ENCODE measurements around the gene ELK4.
"Not testable (repeated sequence)": the region's sequence is repeated elsewhere in the genome, so short reads cannot be mapped to it uniquely, and the experiment has no call there.

The ELK4 gene

DNA sequence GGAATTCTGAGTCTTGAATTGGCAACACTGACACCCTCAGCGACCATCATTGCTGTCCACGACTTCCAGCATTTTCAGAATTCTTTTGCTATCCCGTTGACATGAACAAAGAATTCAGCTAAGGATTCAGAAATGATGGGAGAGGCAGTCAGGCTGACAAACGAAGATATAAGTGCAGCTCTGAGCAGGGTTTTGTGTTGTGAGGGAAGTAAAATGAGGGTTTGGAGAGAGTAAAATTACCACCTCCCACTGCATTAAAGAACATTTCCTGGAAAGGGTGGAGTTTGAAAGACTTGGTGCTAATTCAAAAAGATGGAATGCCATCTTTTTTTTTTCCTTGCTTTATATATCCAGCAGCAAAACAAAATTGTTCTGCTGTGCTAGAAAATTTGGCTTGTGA is 4.9 kb upstream of the ELK4 start:
- no peak overlapping the region for H3K4me3 ChIP-seq (ENCODE audit: low read depth, low read length)
- TF ChIP-seq, protein P1, sequence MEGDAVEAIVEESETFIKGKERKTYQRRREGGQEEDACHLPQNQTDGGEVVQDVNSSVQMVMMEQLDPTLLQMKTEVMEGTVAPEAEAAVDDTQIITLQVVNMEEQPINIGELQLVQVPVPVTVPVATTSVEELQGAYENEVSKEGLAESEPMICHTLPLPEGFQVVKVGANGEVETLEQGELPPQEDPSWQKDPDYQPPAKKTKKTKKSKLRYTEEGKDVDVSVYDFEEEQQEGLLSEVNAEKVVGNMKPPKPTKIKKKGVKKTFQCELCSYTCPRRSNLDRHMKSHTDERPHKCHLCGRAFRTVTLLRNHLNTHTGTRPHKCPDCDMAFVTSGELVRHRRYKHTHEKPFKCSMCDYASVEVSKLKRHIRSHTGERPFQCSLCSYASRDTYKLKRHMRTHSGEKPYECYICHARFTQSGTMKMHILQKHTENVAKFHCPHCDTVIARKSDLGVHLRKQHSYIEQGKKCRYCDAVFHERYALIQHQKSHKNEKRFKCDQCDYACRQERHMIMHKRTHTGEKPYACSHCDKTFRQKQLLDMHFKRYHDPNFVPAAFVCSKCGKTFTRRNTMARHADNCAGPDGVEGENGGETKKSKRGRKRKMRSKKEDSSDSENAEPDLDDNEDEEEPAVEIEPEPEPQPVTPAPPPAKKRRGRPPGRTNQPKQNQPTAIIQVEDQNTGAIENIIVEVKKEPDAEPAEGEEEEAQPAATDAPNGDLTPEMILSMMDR (IDR thresholded peaks at IDR 0.05; ENCODE audit: insufficient read depth, low read depth, low read length, missing control alignments): no peak
- DNase-seq (ENCODE audit: low read depth): no peak

GRCh38 chr1:205636138-205636530 is 4.3 kb upstream of the ELK4 start:
- DNase-seq (ENCODE audit: low read depth); H3K4me3 ChIP-seq (ENCODE audit: low read depth, low read length): not testable (repeated sequence)

GRCh38 chr1:205633421-205633976 is 1.7 kb upstream of the ELK4 start:
- DNase-seq (ENCODE audit: low read depth): no peak
- TF ChIP-seq, protein P1 (IDR thresholded peaks at IDR 0.05; ENCODE audit: insufficient read depth, low read depth, low read length, missing control alignments): no peak

DNA sequence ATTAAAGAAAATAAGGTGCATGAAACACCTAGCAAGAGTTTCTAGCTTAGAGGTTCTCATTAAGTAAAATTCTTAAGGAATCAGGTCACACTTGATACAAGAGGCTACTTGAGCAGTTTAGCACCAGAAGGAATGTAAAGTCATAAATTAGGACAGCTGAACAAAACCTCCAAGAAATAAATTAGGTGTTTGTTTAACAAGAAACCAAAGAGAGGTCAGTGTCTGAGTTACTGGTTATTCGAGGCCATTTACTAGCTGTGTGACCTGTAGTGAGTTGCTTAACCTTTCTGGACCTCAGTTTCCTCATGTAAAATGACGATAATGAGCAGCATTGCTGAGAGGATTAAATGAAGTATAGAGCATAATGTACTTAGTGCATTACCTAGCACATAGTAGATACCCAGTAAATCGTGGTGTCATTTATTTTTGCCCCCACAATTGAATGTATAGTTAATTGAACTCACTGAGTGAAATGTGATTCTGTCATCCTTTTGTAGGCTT is 908 bp upstream of the ELK4 start:
- DNase-seq (ENCODE audit: low read depth): no peak
- H3K4me3 ChIP-seq (ENCODE audit: low read depth, low read length): peak overlapping the region; percentile 74
- TF ChIP-seq, protein P1 (IDR thresholded peaks at IDR 0.05; ENCODE audit: insufficient read depth, low read depth, low read length, missing control alignments): no peak

More at GRCh38 chr1:205633421-205633976, 1.7 kb upstream of the ELK4 start:
- H3K4me3 ChIP-seq (ENCODE audit: low read depth, low read length): no peak overlapping the region

DNA sequence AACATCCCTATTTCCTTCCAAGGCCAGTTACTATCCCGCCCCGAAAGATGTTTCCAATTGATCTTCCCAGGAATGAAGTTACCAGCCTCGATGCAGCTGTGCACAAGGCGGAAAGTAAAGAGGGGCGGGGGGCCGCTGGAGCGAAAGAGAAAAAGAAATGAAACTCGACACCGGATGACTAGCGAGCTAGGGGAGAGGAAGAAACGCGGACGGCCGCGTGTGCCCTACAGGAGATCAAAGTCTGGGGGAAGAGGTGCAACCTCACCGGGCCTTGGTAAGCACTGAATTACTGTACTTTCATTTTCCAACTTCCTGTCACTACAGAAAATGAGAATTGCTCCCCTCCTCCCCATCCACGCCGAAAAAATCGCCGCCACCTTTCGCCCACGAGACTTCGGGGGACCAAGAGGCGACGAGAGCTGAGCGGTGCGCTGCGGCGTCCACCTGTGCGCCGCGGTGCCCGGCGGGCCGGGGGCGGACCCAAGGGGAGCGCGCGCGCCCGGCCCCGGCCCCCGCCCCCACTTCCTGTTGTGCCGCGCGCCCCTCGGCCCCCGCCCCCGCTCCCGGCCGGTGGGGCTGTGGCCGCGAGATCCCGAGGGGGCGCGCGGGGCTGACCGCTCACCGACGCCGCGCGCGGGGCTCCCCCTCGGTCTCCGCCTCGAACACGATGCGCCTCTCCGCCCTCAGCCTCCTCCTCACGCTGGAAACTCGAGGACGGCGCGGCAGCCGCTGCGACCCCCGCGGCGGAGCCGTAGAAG is 622 bp downstream of the ELK4 start:
- TF ChIP-seq, protein P1 (IDR thresholded peaks at IDR 0.05; ENCODE audit: insufficient read depth, low read depth, low read length, missing control alignments): no peak
- peak; percentile 97 for DNase-seq (ENCODE audit: low read depth)
- H3K4me3 ChIP-seq (ENCODE audit: low read depth, low read length): peak overlapping the region; percentile 98

GRCh38 chr1:205630651-205631009 is 1.2 kb downstream of the ELK4 start:
- DNase-seq (ENCODE audit: low read depth): no peak
- TF ChIP-seq, protein P1 (IDR thresholded peaks at IDR 0.05; ENCODE audit: insufficient read depth, low read depth, low read length, missing control alignments): no peak
- peak overlapping the region; percentile 98 for H3K4me3 ChIP-seq (ENCODE audit: low read depth, low read length)

DNA sequence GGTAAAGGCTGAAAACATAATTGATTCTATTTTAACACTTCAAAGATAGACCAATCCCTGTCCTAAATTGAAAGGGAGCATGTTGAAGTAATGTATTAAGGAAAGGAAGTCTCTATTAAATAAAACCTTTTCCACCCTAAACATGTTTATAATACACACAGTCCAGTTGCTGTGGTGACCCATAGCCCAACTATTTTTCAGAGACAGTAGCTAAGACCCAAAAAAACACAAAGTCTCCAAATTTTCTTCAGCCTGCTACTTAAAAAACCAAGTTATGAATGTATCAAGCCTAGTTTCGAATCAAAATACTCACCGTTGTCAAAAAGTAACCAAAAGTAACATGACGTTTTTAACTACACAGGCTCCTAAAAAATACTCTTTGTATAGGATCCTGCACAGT is 1.6 kb downstream of the ELK4 start:
- DNase-seq (ENCODE audit: low read depth): peak; percentile 17
- H3K4me3 ChIP-seq (ENCODE audit: low read depth, low read length): peak overlapping the region; percentile 98
- TF ChIP-seq, protein P1 (IDR thresholded peaks at IDR 0.05; ENCODE audit: insufficient read depth, low read depth, low read length, missing control alignments): no peak

All from GM12865 (cell line).